Panc1 (cell line): ENCODE data around the gene IRF7. TPM values are rescaled to one million over a fixed set of nuclear protein-coding genes. Genes with fewer than 3 reads are reported as not detected.

Source experiments
- ATAC-seq: fragments of 200-7000 bp; cut with Tn5 transposase; 2 replicates; pipeline ENCODE4 v1.9.1; 2020; ENCODE audit warnings: mild to moderate bottlenecking, moderate library complexity
- BruUV-seq: library from RNA; stranded (reverse); fragments of 400-500 nt; replicated peaks from 2 replicates; lab custom pipeline; 2021; lab: Mats Ljungman, UMichigan
- CTCF ChIA-PET: fragments of 300-600 bp; sonication (Branson Sonifier 250); formaldehyde crosslinking; loops from one replicate; lab custom pipeline; 2022; ENCODE audit warnings: antibody characterized with exemption; lab: Charles Lee
- POLR2A ChIA-PET: fragments of 300-600 bp; sonication (Branson Sonifier 250); formaldehyde crosslinking; loops from one replicate; lab custom pipeline; 2022; ENCODE audit warnings: antibody characterized with exemption; lab: Charles Lee
- DNase-seq: peaks from one replicate; pipeline ENCODE4 v3.0.0-alpha.2; 2010; ENCODE audit warnings: low read depth, low spot score
- H3K27ac ChIP-seq: 2 replicates; pipeline ENCODE4 v1.5.1; 2011; ENCODE audit warnings: mild to moderate bottlenecking, low read length, inconsistent platforms
- H3K27me3 ChIP-seq: fragments of 200-500 bp; sonication (Bioruptor generic); 2 replicates; pipeline ENCODE4 v1.6.0; 2014; ENCODE audit warnings: low read length, inconsistent platforms; ENCODE audit not compliant: control insufficient read depth, insufficient read depth
- H3K36me3 ChIP-seq: fragments of 200-500 bp; sonication (Bioruptor generic); 2 replicates; pipeline ENCODE4 v1.5.1; 2014; ENCODE audit warnings: inconsistent platforms, mild to moderate bottlenecking, low read length, moderate library complexity; ENCODE audit not compliant: control insufficient read depth, insufficient read depth
- H3K4me1 ChIP-seq: 2 replicates; pipeline ENCODE4 v1.5.1; 2011; ENCODE audit warnings: inconsistent platforms, mild to moderate bottlenecking, low read length, moderate library complexity; ENCODE audit not compliant: control insufficient read depth, insufficient read depth
- H3K4me3 ChIP-seq, 2 experiments: 2 replicates each; pipeline ENCODE4 v1.5.1; 2011 to 2012; ENCODE audit warnings: low read depth in 2 of 2, low read length in 2 of 2, mild to moderate bottlenecking in 2 of 2, inconsistent platforms in 1 of 2, moderate library complexity in 1 of 2
- H3K9me3 ChIP-seq: fragments of 200-500 bp; sonication (Bioruptor generic); 2 replicates; pipeline ENCODE4 v1.5.1; 2014; ENCODE audit warnings: low read depth, mild to moderate bottlenecking, inconsistent platforms, low read length, moderate library complexity; ENCODE audit not compliant: control insufficient read depth, insufficient read depth
- POLR2AphosphoS5 ChIP-seq: IDR thresholded peaks from 2 replicates; pipeline ENCODE4 v1.6.1; 2012; ENCODE audit warnings: mild to moderate bottlenecking, low read depth, low read length, moderate library complexity
- SIN3A ChIP-seq: IDR thresholded peaks from 2 replicates; pipeline ENCODE4 v1.6.1; 2012; ENCODE audit warnings: low read depth, mild to moderate bottlenecking, low read length, moderate library complexity, borderline replicate concordance; ENCODE audit not compliant: insufficient read depth
- TCF7L2 ChIP-seq: IDR thresholded peaks from 2 replicates; pipeline ENCODE4 v1.6.1; 2011; ENCODE audit warnings: mild to moderate bottlenecking, low read depth, low read length, inconsistent platforms
- in situ Hi-C: cut with HindIII; loops from 2 replicates; pipeline ENCODE4 v1.10.0; 2016; ENCODE audit warnings: low sequenced_read_pairs, low pct_unique_long_range_greater_than_20kb
- intact Hi-C: fragments of 100-400 bp; cut with micrococcal nuclease; formaldehyde crosslinking; loops from one replicate; pipeline ENCODE4 v1.10.0; 2022; ENCODE audit not compliant: unreplicated experiment
- total RNA-seq: library from RNA; stranded (reverse); gene quantifications from one replicate; pipeline ENCODE4 v1.2.1, GENCODE V29; 2021; ENCODE audit not compliant: unreplicated experiment
- TF ChIP-seq, protein P1 (sequence below): fragments of 450-650 bp; IDR thresholded peaks from 2 replicates; pipeline ENCODE4 v1.5.1; 2017; ENCODE audit warnings: mild to moderate bottlenecking
- TF ChIP-seq, protein P2 (sequence below), 2 experiments: IDR thresholded peaks; 2 replicates each; pipeline ENCODE4 v1.6.1; 2011 to 2012; ENCODE audit warnings: low read depth in 2 of 2, control low read depth in 1 of 2, low read length in 1 of 2, mild to moderate bottlenecking in 1 of 2, moderate library complexity in 1 of 2; ENCODE audit not compliant: insufficient read depth in 1 of 2

The IRF7 gene
- total RNA-seq, 1 experiment from 2014 or later, result 23.9 TPM

DNA sequence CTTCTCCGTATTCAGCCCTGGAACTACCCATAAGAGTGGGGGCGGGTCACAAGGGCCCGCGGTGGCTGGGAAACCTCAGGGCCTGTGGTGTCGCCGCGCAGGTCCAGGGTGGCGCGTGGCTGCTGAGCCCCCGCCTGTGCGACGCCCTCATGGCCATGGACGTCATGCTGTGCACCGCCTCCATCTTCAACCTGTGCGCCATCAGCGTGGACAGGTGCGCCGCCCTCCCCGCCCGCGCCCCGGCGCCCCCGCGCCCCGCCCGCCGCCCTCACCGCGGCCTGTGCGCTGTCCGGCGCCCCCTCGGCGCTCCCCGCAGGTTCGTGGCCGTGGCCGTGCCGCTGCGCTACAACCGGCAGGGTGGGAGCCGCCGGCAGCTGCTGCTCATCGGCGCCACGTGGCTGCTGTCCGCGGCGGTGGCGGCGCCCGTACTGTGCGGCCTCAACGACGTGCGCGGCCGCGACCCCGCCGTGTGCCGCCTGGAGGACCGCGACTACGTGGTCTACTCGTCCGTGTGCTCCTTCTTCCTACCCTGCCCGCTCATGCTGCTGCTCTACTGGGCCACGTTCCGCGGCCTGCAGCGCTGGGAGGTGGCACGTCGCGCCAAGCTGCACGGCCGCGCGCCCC, 23.7 kb upstream of the IRF7 start:
- Histone ChIP-seq H3K4me3 (no peak overlapping the region), H3K27ac (no peak overlapping the region), H3K9me3 (no peaks in the 10 kb centered on the region), H3K27me3 (no peaks in the 10 kb centered on the region), H3K36me3 (no peaks in the 10 kb centered on the region), H3K4me1 (peaks cover 21% of the 10 kb centered on the region)
- ATAC-seq (no peak), DNase-seq (no peak)
- TF ChIP-seq TCF7L2 (no peak), POLR2AphosphoS5 (no peak)
- TF ChIP-seq, protein P1, sequence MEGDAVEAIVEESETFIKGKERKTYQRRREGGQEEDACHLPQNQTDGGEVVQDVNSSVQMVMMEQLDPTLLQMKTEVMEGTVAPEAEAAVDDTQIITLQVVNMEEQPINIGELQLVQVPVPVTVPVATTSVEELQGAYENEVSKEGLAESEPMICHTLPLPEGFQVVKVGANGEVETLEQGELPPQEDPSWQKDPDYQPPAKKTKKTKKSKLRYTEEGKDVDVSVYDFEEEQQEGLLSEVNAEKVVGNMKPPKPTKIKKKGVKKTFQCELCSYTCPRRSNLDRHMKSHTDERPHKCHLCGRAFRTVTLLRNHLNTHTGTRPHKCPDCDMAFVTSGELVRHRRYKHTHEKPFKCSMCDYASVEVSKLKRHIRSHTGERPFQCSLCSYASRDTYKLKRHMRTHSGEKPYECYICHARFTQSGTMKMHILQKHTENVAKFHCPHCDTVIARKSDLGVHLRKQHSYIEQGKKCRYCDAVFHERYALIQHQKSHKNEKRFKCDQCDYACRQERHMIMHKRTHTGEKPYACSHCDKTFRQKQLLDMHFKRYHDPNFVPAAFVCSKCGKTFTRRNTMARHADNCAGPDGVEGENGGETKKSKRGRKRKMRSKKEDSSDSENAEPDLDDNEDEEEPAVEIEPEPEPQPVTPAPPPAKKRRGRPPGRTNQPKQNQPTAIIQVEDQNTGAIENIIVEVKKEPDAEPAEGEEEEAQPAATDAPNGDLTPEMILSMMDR, result no peak
- TF ChIP-seq, protein P2, sequence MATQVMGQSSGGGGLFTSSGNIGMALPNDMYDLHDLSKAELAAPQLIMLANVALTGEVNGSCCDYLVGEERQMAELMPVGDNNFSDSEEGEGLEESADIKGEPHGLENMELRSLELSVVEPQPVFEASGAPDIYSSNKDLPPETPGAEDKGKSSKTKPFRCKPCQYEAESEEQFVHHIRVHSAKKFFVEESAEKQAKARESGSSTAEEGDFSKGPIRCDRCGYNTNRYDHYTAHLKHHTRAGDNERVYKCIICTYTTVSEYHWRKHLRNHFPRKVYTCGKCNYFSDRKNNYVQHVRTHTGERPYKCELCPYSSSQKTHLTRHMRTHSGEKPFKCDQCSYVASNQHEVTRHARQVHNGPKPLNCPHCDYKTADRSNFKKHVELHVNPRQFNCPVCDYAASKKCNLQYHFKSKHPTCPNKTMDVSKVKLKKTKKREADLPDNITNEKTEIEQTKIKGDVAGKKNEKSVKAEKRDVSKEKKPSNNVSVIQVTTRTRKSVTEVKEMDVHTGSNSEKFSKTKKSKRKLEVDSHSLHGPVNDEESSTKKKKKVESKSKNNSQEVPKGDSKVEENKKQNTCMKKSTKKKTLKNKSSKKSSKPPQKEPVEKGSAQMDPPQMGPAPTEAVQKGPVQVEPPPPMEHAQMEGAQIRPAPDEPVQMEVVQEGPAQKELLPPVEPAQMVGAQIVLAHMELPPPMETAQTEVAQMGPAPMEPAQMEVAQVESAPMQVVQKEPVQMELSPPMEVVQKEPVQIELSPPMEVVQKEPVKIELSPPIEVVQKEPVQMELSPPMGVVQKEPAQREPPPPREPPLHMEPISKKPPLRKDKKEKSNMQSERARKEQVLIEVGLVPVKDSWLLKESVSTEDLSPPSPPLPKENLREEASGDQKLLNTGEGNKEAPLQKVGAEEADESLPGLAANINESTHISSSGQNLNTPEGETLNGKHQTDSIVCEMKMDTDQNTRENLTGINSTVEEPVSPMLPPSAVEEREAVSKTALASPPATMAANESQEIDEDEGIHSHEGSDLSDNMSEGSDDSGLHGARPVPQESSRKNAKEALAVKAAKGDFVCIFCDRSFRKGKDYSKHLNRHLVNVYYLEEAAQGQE (IDR thresholded peaks at IDR 0.05; ENCODE audit: insufficient read depth in 1 of 2, low read depth in 2 of 2, low read length in 1 of 2), result no peak
- CTCF ChIA-PET, result no interaction called here
- POLR2A ChIA-PET, result interaction anchor here (0.7 kb wide), 1 partner anchor 55 kb away, joined by 4 read pairs; no protein-coding TSS in a partner anchor
- in situ Hi-C loops (no loop called here), intact Hi-C loops (no loop called here)
- no TSS peak for BruUV-seq

DNA sequence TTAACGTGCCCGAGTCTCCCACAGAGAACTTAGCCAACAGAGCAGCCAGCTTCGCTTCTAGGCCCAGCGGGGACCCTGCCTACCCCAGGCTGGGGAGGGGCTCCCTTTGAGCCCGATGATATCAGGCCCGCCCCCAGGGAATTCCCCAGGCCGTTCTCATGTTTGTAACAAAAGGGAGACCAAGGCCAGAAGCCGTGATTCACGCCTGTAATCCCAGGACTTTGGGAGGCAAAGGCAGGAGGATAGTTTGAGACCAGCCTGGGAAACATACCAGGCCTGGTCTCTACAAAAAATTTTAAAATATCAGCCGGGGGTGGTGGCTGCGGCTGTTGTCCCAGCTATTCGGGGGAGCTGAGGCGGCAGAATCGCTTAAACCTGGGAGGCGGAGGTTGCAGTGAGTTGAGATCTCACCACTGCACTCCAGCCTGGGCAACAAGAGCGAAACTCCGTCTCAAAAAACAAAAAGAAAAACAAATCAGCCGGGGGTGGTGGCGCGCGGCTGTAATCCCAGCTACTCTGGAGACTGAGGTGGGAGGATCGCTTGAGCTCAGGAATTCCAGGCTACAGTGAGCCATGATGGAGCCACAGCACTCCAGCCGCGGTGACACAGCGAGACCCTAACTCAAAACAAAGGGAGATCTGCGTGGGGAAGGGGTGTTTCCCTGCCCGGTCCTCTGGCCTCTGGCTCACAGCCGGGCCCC, 23.0 kb upstream of the IRF7 start:
- H3K27me3 ChIP-seq, result no peaks in the 10 kb centered on the region
- intact Hi-C loops (no loop called here), in situ Hi-C loops (no loop called here)
- no peak for DNase-seq
- no peaks in the 10 kb centered on the region for H3K9me3 ChIP-seq
- peaks cover 21% of the 10 kb centered on the region for H3K4me1 ChIP-seq
- no peak overlapping the region for H3K4me3 ChIP-seq
- H3K36me3 ChIP-seq, result no peaks in the 10 kb centered on the region
- ATAC-seq, result no peak
- no peak overlapping the region for H3K27ac ChIP-seq
- no TSS peak for BruUV-seq
- ChIA-PET CTCF (no interaction called here), POLR2A (interaction anchor here (0.7 kb wide), 1 partner anchor 56 kb away, joined by 4 read pairs; no protein-coding TSS in a partner anchor)
- TF ChIP-seq POLR2AphosphoS5 (0 out of 2 replicates have a peak, but pooled peaks have one; percentile 36), SIN3A (no peak)
